GM04504 (cell line): ENCODE results near the gene DNAJC1.
"Not testable (repeated sequence)": the region's sequence is repeated elsewhere in the genome, so short reads cannot be mapped to it uniquely, and the experiment has no call there.

Experiments
- DNase-seq: peaks from one replicate; pipeline ENCODE4 v3.0.0-alpha.2; 2012; ENCODE audit warnings: low read depth

DNAJC1 gene

GRCh38 chr10:21899736-21900135 is 103.8 kb downstream of the DNAJC1 start:
- DNase-seq, result no peak

GRCh38 chr10:21895932-21896331 is 107.6 kb downstream of the DNAJC1 start:
- no peak for DNase-seq

- DNase-seq, result no peak
Measured at GRCh38 chr10:21894648-21895342, 108.7 kb downstream of the DNAJC1 start.

- DNase-seq, result no peak
Measured at GRCh38 chr10:21891439-21891838, 112.1 kb downstream of the DNAJC1 start.

- no peak for DNase-seq
Measured at GRCh38 chr10:21889477-21890275, 113.9 kb downstream of the DNAJC1 start.

- no peak for DNase-seq
Measured at GRCh38 chr10:21888959-21889358, 114.6 kb downstream of the DNAJC1 start.

GRCh38 chr10:21885940-21886339 is 117.6 kb downstream of the DNAJC1 start:
- DNase-seq, result no peak

GRCh38 chr10:21873198-21873597 is 130.3 kb downstream of the DNAJC1 start:
- no peak for DNase-seq

GRCh38 chr10:21872771-21873170 is 130.8 kb downstream of the DNAJC1 start:
- not testable (repeated sequence) for DNase-seq

- no peak for DNase-seq
Measured at GRCh38 chr10:21870849-21871248, 132.7 kb downstream of the DNAJC1 start.

- not testable (repeated sequence) for DNase-seq
Measured at GRCh38 chr10:21869087-21869486, 134.4 kb downstream of the DNAJC1 start.

GRCh38 chr10:21860718-21861117 is 142.8 kb downstream of the DNAJC1 start:
- DNase-seq, result no peak

GRCh38 chr10:21858455-21858854 is 145.1 kb downstream of the DNAJC1 start:
- DNase-seq, result no peak

GRCh38 chr10:21849607-21850006 is 153.9 kb downstream of the DNAJC1 start:
- DNase-seq, result no peak

GRCh38 chr10:21843645-21844044 is 159.9 kb downstream of the DNAJC1 start:
- DNase-seq, result no peak

GRCh38 chr10:21841273-21841672 is 162.3 kb downstream of the DNAJC1 start:
- DNase-seq, result not testable (repeated sequence)

GRCh38 chr10:21837487-21837886 is 166.0 kb downstream of the DNAJC1 start:
- DNase-seq, result not testable (repeated sequence)

- not testable (repeated sequence) for DNase-seq
Measured at GRCh38 chr10:21834574-21834973, 169.0 kb downstream of the DNAJC1 start.

GRCh38 chr10:21832821-21833130 is 170.8 kb downstream of the DNAJC1 start:
- DNase-seq, result no peak

- peak; percentile 15 for DNase-seq
Measured at GRCh38 chr10:21831986-21832820, 171.3 kb downstream of the DNAJC1 start.

GRCh38 chr10:21830037-21830436 is 173.5 kb downstream of the DNAJC1 start:
- DNase-seq, result no peak

- DNase-seq, result no peak
Measured at GRCh38 chr10:21827308-21827707, 176.2 kb downstream of the DNAJC1 start.

- DNase-seq, result no peak
Measured at GRCh38 chr10:21826725-21827124, 176.8 kb downstream of the DNAJC1 start.
